Activated naive CD4-positive, alpha-beta T cell treated with anti-CD3 and anti-CD28 coated beads for 36 hours (primary cell): ENCODE data around the gene SYNJ2BP. TPM values are rescaled to one million over a fixed set of nuclear protein-coding genes. Genes with fewer than 3 reads are reported as not detected.
"Not testable (repeated sequence)": the region's sequence is repeated elsewhere in the genome, so short reads cannot be mapped to it uniquely, and the experiment has no call there.

Experiments used
- CTCF ChIA-PET: fragments of 350-600 bp; sonication (Branson Sonifier 250); formaldehyde crosslinking; loops from one replicate; lab custom pipeline; 2021; ENCODE audit warnings: antibody characterized with exemption; lab: Charles Lee
- DNase-seq: peaks from one replicate; pipeline ENCODE4 v3.0.0-alpha.2; 2020
- H3K27ac Mint-ChIP-seq: one replicate; pipeline ENCODE4 v1.8.0; 2021; ENCODE audit warnings: mild to moderate bottlenecking, mixed read lengths
- H3K27me3 Mint-ChIP-seq: one replicate; pipeline ENCODE4 v1.8.0; 2021; ENCODE audit warnings: low read depth, mixed read lengths
- H3K36me3 Mint-ChIP-seq: one replicate; pipeline ENCODE4 v1.8.0; 2021; ENCODE audit warnings: low read depth, mixed read lengths
- H3K4me1 Mint-ChIP-seq: one replicate; pipeline ENCODE4 v1.8.0; 2021; ENCODE audit warnings: low read depth, mixed read lengths
- H3K4me3 Mint-ChIP-seq: one replicate; pipeline ENCODE4 v1.8.0; 2021; ENCODE audit warnings: mild to moderate bottlenecking, moderate library complexity, mixed read lengths
- H3K9me3 Mint-ChIP-seq: one replicate; pipeline ENCODE4 v1.8.0; 2021; ENCODE audit warnings: mixed read lengths
- intact Hi-C: fragments of 100-400 bp; cut with micrococcal nuclease; formaldehyde crosslinking; loops from one replicate; pipeline ENCODE4 v1.15.1; 2023
- total RNA-seq, 2 experiments: library from RNA; stranded (reverse); gene quantifications; one replicate each; pipeline ENCODE4 v1.2.3, GENCODE V29; 2021

SYNJ2BP gene
- total RNA-seq, 2 experiments from 2014 or later, result 7.3 to 8.0 TPM

- Mint-ChIP-seq H3K4me1 (peaks cover 34% of the 10 kb centered on the region), H3K36me3 (no peaks in the 10 kb centered on the region), H3K4me3 (peak overlapping the region; percentile 71), H3K27ac (no peak overlapping the region), H3K9me3 (no peaks in the 10 kb centered on the region), H3K27me3 (no peaks in the 10 kb centered on the region)
- intact Hi-C loops, result loop anchor here (5.0 to 10.0 kb wide), 2 partner anchors 58 to 399 kb away; partner anchors contain the start of gene COX16
- CTCF ChIA-PET, result no interaction called here
- no peak for DNase-seq
Observed at GRCh38 chr14:70415788-70416187, 1.1 kb downstream of the SYNJ2BP start.

- Mint-ChIP-seq H3K4me3 (no peak overlapping the region), H3K36me3 (peaks cover 7% of the 10 kb centered on the region), H3K4me1 (peaks cover 30% of the 10 kb centered on the region), H3K9me3 (no peaks in the 10 kb centered on the region), H3K27ac (no peak overlapping the region), H3K27me3 (no peaks in the 10 kb centered on the region)
- DNase-seq, result no peak
- intact Hi-C loops, result no loop called here
- CTCF ChIA-PET, result interaction anchor here (0.6 kb wide), 1 partner anchor 697 kb away, joined by 3 read pairs; no protein-coding TSS in a partner anchor
Observed at GRCh38 chr14:70407621-70408020, 9.3 kb downstream of the SYNJ2BP start.

- H3K27ac Mint-ChIP-seq, H3K4me3 Mint-ChIP-seq, H3K36me3 Mint-ChIP-seq, DNase-seq, H3K27me3 Mint-ChIP-seq, H3K9me3 Mint-ChIP-seq, intact Hi-C loops, CTCF ChIA-PET: not testable (repeated sequence)
- H3K4me1 Mint-ChIP-seq, result peaks cover 21% of the 10 kb centered on the region
Observed at GRCh38 chr14:70406216-70406615, 10.7 kb downstream of the SYNJ2BP start.

GRCh38 chr14:70403335-70403734, 13.6 kb downstream of the SYNJ2BP start:
- DNase-seq, CTCF ChIA-PET, H3K27me3 Mint-ChIP-seq, H3K27ac Mint-ChIP-seq, H3K4me3 Mint-ChIP-seq, intact Hi-C loops, H3K36me3 Mint-ChIP-seq, H3K9me3 Mint-ChIP-seq: not testable (repeated sequence)
- H3K4me1 Mint-ChIP-seq, result peaks cover 19% of the 10 kb centered on the region

GRCh38 chr14:70401643-70402042, 15.2 kb downstream of the SYNJ2BP start:
- Mint-ChIP-seq H3K9me3 (no peaks in the 10 kb centered on the region), H3K27ac (no peak overlapping the region), H3K27me3 (no peaks in the 10 kb centered on the region), H3K4me1 (peaks cover 12% of the 10 kb centered on the region), H3K36me3 (peaks cover 5% of the 10 kb centered on the region), H3K4me3 (no peak overlapping the region)
- no peak for DNase-seq
- CTCF ChIA-PET, result interaction anchor here (0.7 to 1.0 kb wide), 2 partner anchors 583 to 1140 kb away, joined by 3 to 4 read pairs; no protein-coding TSS in a partner anchor
- intact Hi-C loops, result no loop called here

GRCh38 chr14:70398706-70399431, 18.0 kb downstream of the SYNJ2BP start:
- CTCF ChIA-PET, result no interaction called here
- Mint-ChIP-seq H3K4me1 (peaks cover 3% of the 10 kb centered on the region), H3K36me3 (peaks cover 5% of the 10 kb centered on the region), H3K4me3 (no peak overlapping the region), H3K9me3 (no peaks in the 10 kb centered on the region), H3K27me3 (no peaks in the 10 kb centered on the region), H3K27ac (no peak overlapping the region)
- intact Hi-C loops, result no loop called here
- DNase-seq, result no peak

- DNase-seq, result no peak
- H3K36me3 Mint-ChIP-seq, result peaks cover 7% of the 10 kb centered on the region
- H3K9me3 Mint-ChIP-seq, result peaks cover 1% of the 10 kb centered on the region
- H3K4me1 Mint-ChIP-seq, result peaks cover 3% of the 10 kb centered on the region
- intact Hi-C loops, result no loop called here
- CTCF ChIA-PET, result no interaction called here
- no peaks in the 10 kb centered on the region for H3K27me3 Mint-ChIP-seq
- no peak overlapping the region for H3K4me3 Mint-ChIP-seq
- H3K27ac Mint-ChIP-seq, result no peak overlapping the region
Observed at GRCh38 chr14:70398280-70398679, 18.6 kb downstream of the SYNJ2BP start.

- Mint-ChIP-seq H3K36me3 (peaks cover 7% of the 10 kb centered on the region), H3K27ac (no peak overlapping the region), H3K4me1 (peaks cover 3% of the 10 kb centered on the region), H3K9me3 (peaks cover 1% of the 10 kb centered on the region), H3K27me3 (no peaks in the 10 kb centered on the region), H3K4me3 (no peak overlapping the region)
- CTCF ChIA-PET, result interaction anchor here (0.7 to 0.8 kb wide), 2 partner anchors 13 to 132 kb away, joined by 3 to 4 read pairs; no protein-coding TSS in a partner anchor
- DNase-seq, result no peak
- intact Hi-C loops, result no loop called here
Observed at GRCh38 chr14:70397746-70398145, 19.1 kb downstream of the SYNJ2BP start.

GRCh38 chr14:70394674-70395306, 22.1 kb downstream of the SYNJ2BP start:
- Mint-ChIP-seq H3K27ac (no peak overlapping the region), H3K36me3 (peaks cover 5% of the 10 kb centered on the region), H3K4me3 (no peak overlapping the region), H3K27me3 (no peaks in the 10 kb centered on the region), H3K4me1 (peaks cover 2% of the 10 kb centered on the region), H3K9me3 (peaks cover 1% of the 10 kb centered on the region)
- no peak for DNase-seq
- CTCF ChIA-PET, result no interaction called here
- intact Hi-C loops, result no loop called here

GRCh38 chr14:70392676-70393075, 24.2 kb downstream of the SYNJ2BP start:
- intact Hi-C loops, result no loop called here
- H3K36me3 Mint-ChIP-seq, result peaks cover 5% of the 10 kb centered on the region
- H3K27ac Mint-ChIP-seq, result no peak overlapping the region
- no peak overlapping the region for H3K4me3 Mint-ChIP-seq
- CTCF ChIA-PET, result no interaction called here
- H3K9me3 Mint-ChIP-seq, result peaks cover 1% of the 10 kb centered on the region
- H3K4me1 Mint-ChIP-seq, result peaks cover 2% of the 10 kb centered on the region
- no peak for DNase-seq
- no peaks in the 10 kb centered on the region for H3K27me3 Mint-ChIP-seq

GRCh38 chr14:70391493-70392391, 25.1 kb downstream of the SYNJ2BP start:
- Mint-ChIP-seq H3K4me1 (peaks cover 2% of the 10 kb centered on the region), H3K4me3 (no peak overlapping the region)
- DNase-seq, result no peak

GRCh38 chr14:70382536-70382935, 34.4 kb downstream of the SYNJ2BP start:
- no peak for DNase-seq
- H3K4me1 Mint-ChIP-seq, result no peaks in the 10 kb centered on the region
- intact Hi-C loops, result no loop called here
- no peak overlapping the region for H3K4me3 Mint-ChIP-seq
- CTCF ChIA-PET, result no interaction called here
- H3K27me3 Mint-ChIP-seq, result no peaks in the 10 kb centered on the region
- peaks cover 3% of the 10 kb centered on the region for H3K36me3 Mint-ChIP-seq
- H3K9me3 Mint-ChIP-seq, result no peaks in the 10 kb centered on the region
- H3K27ac Mint-ChIP-seq, result no peak overlapping the region

More at GRCh38 chr14:70391493-70392391, 25.1 kb downstream of the SYNJ2BP start:
- H3K27me3 Mint-ChIP-seq, result no peaks in the 10 kb centered on the region
- no peak overlapping the region for H3K27ac Mint-ChIP-seq
- H3K9me3 Mint-ChIP-seq, result peaks cover 1% of the 10 kb centered on the region
- intact Hi-C loops, result no loop called here
- CTCF ChIA-PET, result no interaction called here
- H3K36me3 Mint-ChIP-seq, result peaks cover 6% of the 10 kb centered on the region
